GM13976 (cell line): ENCODE results near the gene PACSIN3.

Experiments used
- DNase-seq: peaks from one replicate; pipeline ENCODE4 v3.0.0; 2012; ENCODE audit warnings: low spot score
- in situ Hi-C: fragments of 300-500 bp; cut with MboI; formaldehyde crosslinking; loops from one replicate; pipeline ENCODE4 v1.12.0; 2022; ENCODE audit warnings: low sequenced_read_pairs, mixed read lengths, inconsistent platforms; ENCODE audit not compliant: unreplicated experiment
- TF ChIP-seq, protein P1 (sequence below): IDR thresholded peaks from 2 replicates; pipeline ENCODE4 v1.5.1; 2012; ENCODE audit warnings: borderline replicate concordance, mild to moderate bottlenecking; ENCODE audit not compliant: insufficient read depth; ENCODE audit errors: extremely low read depth, missing control alignments, control extremely low read depth

PACSIN3 gene

GRCh38 chr11:47148270-47148669 is 38.0 kb downstream of the PACSIN3 start:
- TF ChIP-seq, protein P1, sequence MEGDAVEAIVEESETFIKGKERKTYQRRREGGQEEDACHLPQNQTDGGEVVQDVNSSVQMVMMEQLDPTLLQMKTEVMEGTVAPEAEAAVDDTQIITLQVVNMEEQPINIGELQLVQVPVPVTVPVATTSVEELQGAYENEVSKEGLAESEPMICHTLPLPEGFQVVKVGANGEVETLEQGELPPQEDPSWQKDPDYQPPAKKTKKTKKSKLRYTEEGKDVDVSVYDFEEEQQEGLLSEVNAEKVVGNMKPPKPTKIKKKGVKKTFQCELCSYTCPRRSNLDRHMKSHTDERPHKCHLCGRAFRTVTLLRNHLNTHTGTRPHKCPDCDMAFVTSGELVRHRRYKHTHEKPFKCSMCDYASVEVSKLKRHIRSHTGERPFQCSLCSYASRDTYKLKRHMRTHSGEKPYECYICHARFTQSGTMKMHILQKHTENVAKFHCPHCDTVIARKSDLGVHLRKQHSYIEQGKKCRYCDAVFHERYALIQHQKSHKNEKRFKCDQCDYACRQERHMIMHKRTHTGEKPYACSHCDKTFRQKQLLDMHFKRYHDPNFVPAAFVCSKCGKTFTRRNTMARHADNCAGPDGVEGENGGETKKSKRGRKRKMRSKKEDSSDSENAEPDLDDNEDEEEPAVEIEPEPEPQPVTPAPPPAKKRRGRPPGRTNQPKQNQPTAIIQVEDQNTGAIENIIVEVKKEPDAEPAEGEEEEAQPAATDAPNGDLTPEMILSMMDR = no peak
- in situ Hi-C loops = no loop called here
- no peak for DNase-seq

- TF ChIP-seq, protein P1 = no peak
- in situ Hi-C loops = no loop called here
- no peak for DNase-seq
Observed at GRCh38 chr11:47147681-47148080, 38.6 kb downstream of the PACSIN3 start.

GRCh38 chr11:47147250-47147649 is 39.0 kb downstream of the PACSIN3 start:
- TF ChIP-seq, protein P1 = no peak
- in situ Hi-C loops = no loop called here

GRCh38 chr11:47144541-47144940 is 41.7 kb downstream of the PACSIN3 start:
- TF ChIP-seq, protein P1 = no peak
- DNase-seq = no peak
- in situ Hi-C loops = no loop called here

More at GRCh38 chr11:47147250-47147649, 39.0 kb downstream of the PACSIN3 start:
- DNase-seq = no peak

DNA sequence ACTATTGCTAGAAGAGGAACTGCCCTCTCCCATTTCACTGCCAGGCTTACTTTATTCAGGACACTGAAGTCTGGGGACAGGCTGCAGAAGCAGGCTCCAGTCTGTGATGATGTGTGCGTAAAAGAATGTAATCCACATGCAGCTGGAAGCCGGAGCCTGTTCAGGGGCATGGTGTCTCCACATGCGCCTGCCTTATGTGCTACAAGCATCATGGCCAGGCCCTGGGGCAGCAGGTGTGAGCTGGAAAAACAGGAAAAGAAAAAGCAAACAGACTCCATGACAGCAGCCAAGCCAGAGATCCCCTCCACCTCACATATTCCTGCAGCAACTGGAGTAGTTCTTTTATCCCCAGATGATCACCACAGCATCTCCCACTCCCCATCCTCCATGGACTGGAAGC is 42.9 kb downstream of the PACSIN3 start:
- in situ Hi-C loops = no loop called here
- TF ChIP-seq, protein P1 = no peak
- DNase-seq = no peak

- no peak for DNase-seq
- TF ChIP-seq, protein P1 = no peak
- in situ Hi-C loops = no loop called here
Observed at GRCh38 chr11:47139878-47140277, 46.4 kb downstream of the PACSIN3 start.

DNA sequence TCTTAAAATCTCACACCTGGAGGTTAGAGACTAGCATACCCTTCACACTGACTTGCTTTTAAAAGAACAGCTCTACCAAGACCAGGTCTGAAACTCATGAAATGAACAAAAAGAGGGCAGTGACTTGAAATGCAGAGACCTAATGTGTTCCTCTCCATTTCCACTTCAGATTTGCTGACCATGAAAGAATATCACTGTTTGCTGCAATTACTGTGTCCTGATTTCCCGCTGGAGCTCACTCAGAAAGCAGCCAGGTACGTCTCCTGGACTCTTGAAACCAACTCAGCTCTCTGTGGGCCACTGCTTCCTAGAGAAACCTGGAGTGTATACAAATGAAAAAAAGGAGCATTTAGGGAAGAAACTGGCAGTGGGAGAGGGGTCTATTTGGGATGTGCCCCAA is 48.8 kb downstream of the PACSIN3 start:
- DNase-seq = no peak
- TF ChIP-seq, protein P1 = no peak
- in situ Hi-C loops = no loop called here
